Hepatocyte (in vitro differentiated cells): ENCODE measurements around the gene HES4. TPM values are rescaled to one million over a fixed set of nuclear protein-coding genes. Genes with fewer than 3 reads are reported as not detected.

Experiments
- DNase-seq: peaks from one replicate; pipeline ENCODE4 v3.0.0-alpha.2; 2016; ENCODE audit warnings: low spot score
- H2AFZ ChIP-seq: fragments of 200-600 bp; sonication (generic); 2 replicates; pipeline ENCODE4 v1.6.0; 2016; ENCODE audit warnings: antibody characterized with exemption, mild to moderate bottlenecking
- H3K27ac ChIP-seq: fragments of 200-600 bp; sonication (generic); 2 replicates; pipeline ENCODE4 v1.5.1; 2016; ENCODE audit warnings: mild to moderate bottlenecking
- H3K27me3 ChIP-seq: fragments of 200-600 bp; sonication (generic); 2 replicates; pipeline ENCODE4 v1.6.1; 2016
- H3K36me3 ChIP-seq: fragments of 200-600 bp; sonication (generic); replicated peaks from 2 replicates; pipeline ENCODE4 v1.5.1; 2016; ENCODE audit warnings: low read depth; ENCODE audit not compliant: insufficient read depth
- H3K4me1 ChIP-seq: fragments of 200-600 bp; sonication (generic); 2 replicates; pipeline ENCODE4 v1.5.1; 2016; ENCODE audit warnings: mild to moderate bottlenecking, moderate library complexity; ENCODE audit not compliant: insufficient read depth
- H3K4me2 ChIP-seq: fragments of 200-600 bp; sonication (generic); 2 replicates; pipeline ENCODE4 v1.6.0; 2016
- H3K4me3 ChIP-seq: fragments of 200-600 bp; sonication (generic); 2 replicates; pipeline ENCODE4 v1.5.1; 2016; ENCODE audit warnings: mild to moderate bottlenecking
- H3K79me2 ChIP-seq: fragments of 200-600 bp; sonication (generic); 2 replicates; pipeline ENCODE4 v1.6.0; 2017; ENCODE audit warnings: mild to moderate bottlenecking
- H3K9me2 ChIP-seq: fragments of 200-600 bp; sonication (generic); replicated peaks from 2 replicates; pipeline ENCODE4 v1.6.0; 2017; ENCODE audit warnings: mild to moderate bottlenecking; ENCODE audit not compliant: insufficient read depth
- H3K9me3 ChIP-seq: fragments of 200-600 bp; sonication (generic); 2 replicates; pipeline ENCODE4 v1.5.1; 2016; ENCODE audit warnings: low read depth, mild to moderate bottlenecking
- H4K20me1 ChIP-seq: fragments of 200-600 bp; sonication (generic); 2 replicates; pipeline ENCODE4 v1.6.0; 2016; ENCODE audit warnings: mild to moderate bottlenecking; ENCODE audit not compliant: insufficient read depth, poor library complexity, severe bottlenecking
- CTCF ChIP-seq: fragments of 200-600 bp; sonication (generic); IDR thresholded peaks from 2 replicates; pipeline ENCODE4 v1.5.1; 2016; ENCODE audit warnings: antibody characterized with exemption, mild to moderate bottlenecking; ENCODE audit not compliant: poor library complexity
- EZH2 ChIP-seq: fragments of 200-600 bp; sonication (generic); IDR thresholded peaks from 2 replicates; pipeline ENCODE4 v1.6.1; 2016; ENCODE audit warnings: antibody characterized with exemption, mild to moderate bottlenecking, borderline replicate concordance
- EZH2phosphoT487 ChIP-seq: fragments of 200-600 bp; sonication (generic); IDR thresholded peaks from one replicate; pipeline ENCODE4 v1.6.1; 2018; ENCODE audit warnings: antibody characterized with exemption, mild to moderate bottlenecking, low read depth, moderate library complexity; ENCODE audit not compliant: unreplicated experiment, severe bottlenecking
- WGBS: methylation state at CpG from one replicate; pipeline ENCODE4 v1.1.6; 2016; ENCODE audit warnings: low lambda C conversion rate; ENCODE audit errors: missing lambda C conversion rate; 5-methylcytosine and 5-hydroxymethylcytosine counted together
- polyA plus RNA-seq: library from polyadenylated mRNA; unstranded; fragments of >200 nt; fragmentation: Nextera tagmentation; extraction: Ambion mirVana; gene quantifications from 2 replicates; pipeline ENCODE4 v1.2.1, GENCODE V29; 2016
- total RNA-seq: library from RNA; depleted of rRNA; stranded (reverse); fragments of >200 nt; gene quantifications from 2 replicates; pipeline ENCODE4 v1.2.3, GENCODE V29; 2014

Gene HES4
- total and polyA plus RNA-seq, 2 experiments from 2014 or later, result 28.7 to 74.5 TPM

- Histone ChIP-seq H3K4me1 (peaks cover 13% of the 10 kb centered on the region), H3K79me2 (peaks cover under 1% of the 10 kb centered on the region), H3K27ac (no peak overlapping the region), H4K20me1 (no peaks in the 10 kb centered on the region), H3K4me2 (no peak overlapping the region), H2AFZ (no peak overlapping the region), H3K27me3 (no peaks in the 10 kb centered on the region), H3K9me2 (no peaks in the 10 kb centered on the region), H3K9me3 (no peaks in the 10 kb centered on the region), H3K4me3 (no peak overlapping the region), H3K36me3 (no peaks in the 10 kb centered on the region)
- no peak for DNase-seq
- TF ChIP-seq EZH2, result no peak
- TF ChIP-seq EZH2phosphoT487, result no peak
- no peak for TF ChIP-seq CTCF
- 95% methylated on average over 29 of the region's 47 CpGs for WGBS
These were observed 36.0 kb downstream of the HES4 start for GRCh38 chr1:963746-964525.

GRCh38 chr1:963301-963651 lies 36.6 kb downstream of the HES4 start:
- no peak for DNase-seq
- no peak overlapping the region for H3K27ac ChIP-seq
- no peak overlapping the region for H3K4me2 ChIP-seq
- no peak overlapping the region for H3K4me3 ChIP-seq
- WGBS, result 97% methylated on average over 12 of the region's 16 CpGs
- H3K36me3 ChIP-seq, result no peaks in the 10 kb centered on the region
- no peaks in the 10 kb centered on the region for H3K9me3 ChIP-seq
- H4K20me1 ChIP-seq, result no peaks in the 10 kb centered on the region
- peaks cover 7% of the 10 kb centered on the region for H3K79me2 ChIP-seq
- H2AFZ ChIP-seq, result no peak overlapping the region
- TF ChIP-seq EZH2 (no peak), EZH2phosphoT487 (no peak), CTCF (no peak)
- peaks cover 16% of the 10 kb centered on the region for H3K4me1 ChIP-seq
- no peaks in the 10 kb centered on the region for H3K9me2 ChIP-seq
- H3K27me3 ChIP-seq, result no peaks in the 10 kb centered on the region

- Histone ChIP-seq H4K20me1 (peaks cover 2% of the 10 kb centered on the region), H3K27ac (no peak overlapping the region), H3K36me3 (no peaks in the 10 kb centered on the region), H2AFZ (no peak overlapping the region), H3K79me2 (peaks cover 13% of the 10 kb centered on the region), H3K4me1 (peaks cover 16% of the 10 kb centered on the region), H3K4me3 (no peak overlapping the region), H3K9me2 (no peaks in the 10 kb centered on the region), H3K4me2 (no peak overlapping the region), H3K9me3 (no peaks in the 10 kb centered on the region), H3K27me3 (no peaks in the 10 kb centered on the region)
- no peak for TF ChIP-seq EZH2phosphoT487
- no peak for TF ChIP-seq EZH2
- TF ChIP-seq CTCF, result no peak
- DNase-seq, result no peak
- WGBS, result 97% methylated on average over 39 of the region's 57 CpGs
These were observed 37.3 kb downstream of the HES4 start for GRCh38 chr1:962381-963300.
